ENCODE results near the gene PPP2R2D. TPM values are rescaled to one million over a fixed set of nuclear protein-coding genes. Genes with fewer than 3 reads are reported as not detected.
A peak's percentile ranks its signal among the peaks of the same experiment; 100 is the strongest.

Gene PPP2R2D
- total RNA-seq, 1 experiment from 2014 or later: 35.1 TPM

DNA sequence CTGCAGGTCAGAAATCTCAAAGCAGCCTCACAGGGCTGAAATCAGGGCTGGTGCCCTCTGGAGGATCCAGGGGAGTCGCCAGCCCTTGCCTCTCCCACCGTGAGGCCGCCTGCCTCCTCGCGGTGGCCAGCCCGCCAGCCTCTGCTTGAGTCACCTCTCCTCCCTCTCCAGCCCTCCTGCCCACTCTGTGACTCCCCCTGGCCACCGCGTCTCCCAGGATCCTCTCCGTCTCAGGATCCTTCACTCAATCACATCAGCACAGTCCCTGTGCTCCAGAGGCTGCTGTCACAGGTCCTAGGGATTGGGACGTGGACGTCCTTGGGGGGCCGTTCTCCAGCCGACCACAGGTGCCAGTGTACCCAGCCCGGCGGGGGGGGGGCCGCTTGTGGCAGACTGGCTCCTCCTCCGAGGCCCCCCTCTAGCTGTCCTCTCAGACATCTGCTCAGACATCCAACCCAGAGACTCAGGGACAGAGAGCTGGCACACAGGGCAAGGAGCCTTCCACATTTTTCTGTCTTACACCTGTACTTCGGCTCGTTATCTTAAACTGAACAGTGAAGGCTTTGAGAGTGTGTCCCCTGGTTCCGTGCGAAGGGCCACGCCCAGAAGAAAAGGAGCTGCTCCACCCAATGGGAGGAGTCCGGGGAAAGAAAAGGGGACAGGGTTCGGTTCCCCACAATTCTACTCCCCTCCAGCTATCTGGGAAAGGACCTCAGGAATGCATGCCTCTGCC, 9.4 kb upstream of the PPP2R2D start:
- no peaks in the 10 kb centered on the region for H3K4me1 ChIP-seq
- no peak overlapping the region for H3K4me3 ChIP-seq
- DNase-seq: no peak
- no peaks in the 10 kb centered on the region for H3K9me3 ChIP-seq (replicated peaks)
- no peak overlapping the region for H3K27ac ChIP-seq
- H3K27me3 ChIP-seq: no peaks in the 10 kb centered on the region
- H3K36me3 ChIP-seq: no peaks in the 10 kb centered on the region

DNA sequence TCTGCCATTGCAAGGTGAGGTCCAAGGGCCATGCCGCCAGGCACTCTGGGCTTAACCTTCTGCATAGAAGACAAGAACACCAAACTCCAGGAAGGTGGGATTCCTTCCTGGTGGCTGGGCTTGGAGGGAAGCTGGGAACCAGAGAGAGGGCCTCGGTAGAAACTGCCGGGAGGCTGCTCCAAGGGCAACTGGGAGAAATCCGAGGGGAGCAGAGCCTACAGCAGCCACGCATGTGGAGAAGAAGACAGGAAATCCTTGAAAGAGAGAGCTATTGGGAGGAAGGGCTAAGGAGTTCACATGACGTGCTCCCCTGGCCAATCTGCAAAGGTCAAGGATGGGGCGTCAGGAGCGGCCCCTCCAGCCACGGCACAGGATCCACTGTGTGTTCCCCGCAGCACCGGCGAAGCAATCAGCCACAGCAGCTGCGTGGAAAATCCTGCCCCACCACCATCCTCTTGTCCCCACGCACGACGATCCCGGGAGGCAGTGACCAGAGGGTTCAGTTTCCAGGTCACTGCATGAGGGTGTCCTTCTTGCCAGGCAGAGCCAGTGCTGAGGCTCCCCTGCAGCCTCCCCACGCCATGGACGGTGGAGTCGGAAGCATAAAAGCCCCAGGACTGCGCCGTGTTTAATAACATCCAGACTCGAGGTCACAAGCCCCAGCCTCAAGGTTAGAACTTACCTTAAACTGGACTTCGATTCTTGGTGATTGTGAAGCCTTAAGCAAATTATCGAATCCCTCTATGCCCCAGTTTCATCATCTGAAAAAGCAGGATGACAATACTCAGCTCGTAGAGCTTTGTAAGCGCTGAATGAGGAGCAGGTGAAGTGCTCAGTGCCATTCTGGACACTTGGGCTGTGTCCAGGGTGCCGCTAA, 8.6 kb upstream of the PPP2R2D start:
- no peak for DNase-seq
- H3K36me3 ChIP-seq: no peaks in the 10 kb centered on the region
- H3K27me3 ChIP-seq: no peaks in the 10 kb centered on the region
- H3K9me3 ChIP-seq (replicated peaks): no peaks in the 10 kb centered on the region
- H3K27ac ChIP-seq: no peak overlapping the region
- H3K4me1 ChIP-seq: no peaks in the 10 kb centered on the region
- H3K4me3 ChIP-seq: no peak overlapping the region

DNA sequence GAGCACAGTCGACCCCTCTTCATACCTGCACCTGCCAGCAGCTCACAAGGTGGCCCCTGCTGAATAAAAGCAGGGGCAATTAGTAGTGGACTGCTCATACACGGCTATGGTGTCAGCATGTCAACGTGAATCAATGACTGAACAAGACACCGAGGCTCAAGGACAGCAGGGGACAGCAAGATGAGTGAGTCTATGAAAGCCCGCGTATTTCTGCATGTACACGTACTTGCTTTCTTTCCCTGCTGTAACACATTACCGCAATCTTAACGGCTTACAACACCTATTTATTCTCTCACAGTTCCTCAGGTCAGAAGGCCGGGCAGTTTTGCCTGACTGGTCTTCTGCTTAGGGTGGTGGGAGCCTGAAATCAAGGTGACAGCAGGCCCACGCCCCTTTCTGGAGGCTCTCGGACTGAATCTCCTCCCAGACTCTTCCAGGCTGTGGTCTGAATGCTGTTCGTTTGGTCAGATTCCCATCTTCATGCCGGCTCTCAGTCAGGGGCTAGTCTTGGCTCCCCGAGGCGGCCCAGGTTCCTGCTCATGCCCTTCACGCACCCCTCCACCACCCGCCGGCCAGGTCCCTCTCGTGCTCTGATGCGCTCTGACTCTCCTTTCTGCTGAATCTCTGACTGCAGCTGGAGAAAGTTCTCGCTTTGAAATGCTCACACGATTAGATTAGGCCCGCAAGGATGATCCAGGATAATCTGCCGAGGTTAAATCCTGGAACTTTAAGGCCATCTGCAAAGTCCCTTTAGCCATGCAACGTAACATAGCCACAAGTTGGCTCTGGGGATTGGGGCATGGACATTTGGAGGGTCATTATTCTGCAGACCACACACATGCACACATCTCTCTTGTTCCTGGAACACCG, 7.8 kb upstream of the PPP2R2D start:
- Histone ChIP-seq H3K36me3 (no peaks in the 10 kb centered on the region), H3K9me3 (replicated peaks) (no peaks in the 10 kb centered on the region), H3K27me3 (no peaks in the 10 kb centered on the region), H3K4me3 (no peak overlapping the region), H3K4me1 (no peaks in the 10 kb centered on the region), H3K27ac (no peak overlapping the region)
- DNase-seq: no peak

DNA sequence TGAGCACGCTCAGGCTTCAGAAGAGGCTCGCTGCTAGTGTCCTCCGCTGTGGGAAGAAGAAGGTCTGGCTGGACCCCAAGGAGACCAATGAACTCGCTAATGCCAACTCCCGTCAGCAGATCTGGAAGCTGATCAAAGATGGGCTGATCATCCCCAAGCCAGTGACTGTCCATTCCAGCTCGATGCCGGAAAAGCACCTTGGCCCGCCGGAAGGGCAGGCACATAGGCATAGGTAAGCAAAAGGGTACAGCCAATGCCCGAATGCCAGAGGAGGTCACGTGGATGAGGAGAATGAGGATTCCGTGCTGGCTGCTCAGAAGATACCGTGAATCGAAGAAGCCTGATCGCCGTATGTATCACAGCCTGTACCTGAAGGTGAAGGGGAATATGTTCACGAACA, 5.7 kb upstream of the PPP2R2D start:
- Histone ChIP-seq H3K9me3 (replicated peaks) (no peaks in the 10 kb centered on the region), H3K4me1 (no peaks in the 10 kb centered on the region), H3K27me3 (no peaks in the 10 kb centered on the region), H3K27ac (no peak overlapping the region), H3K4me3 (no peak overlapping the region), H3K36me3 (no peaks in the 10 kb centered on the region)
- DNase-seq: no peak

DNA sequence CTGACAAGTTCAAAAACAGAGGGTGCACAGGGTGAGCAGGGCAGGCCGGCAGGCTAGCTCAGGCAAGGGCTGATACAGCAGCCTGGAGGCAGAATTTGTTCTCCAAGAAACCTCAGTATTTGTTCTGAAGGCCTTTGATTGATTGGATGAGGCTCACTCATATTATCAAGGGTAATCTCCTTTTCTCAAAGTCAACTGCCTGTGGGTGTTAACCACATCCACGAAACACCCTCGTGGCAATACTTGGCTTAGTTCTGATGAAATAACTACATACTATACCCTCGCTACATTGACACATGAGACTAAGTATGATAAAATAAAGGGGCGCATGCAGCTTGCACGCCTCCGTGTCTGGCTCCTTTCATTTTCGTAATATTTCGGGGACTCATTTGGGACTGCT, 4.4 kb upstream of the PPP2R2D start:
- Histone ChIP-seq H3K9me3 (replicated peaks) (no peaks in the 10 kb centered on the region), H3K36me3 (no peaks in the 10 kb centered on the region), H3K4me3 (no peak overlapping the region), H3K27me3 (no peaks in the 10 kb centered on the region), H3K27ac (no peak overlapping the region), H3K4me1 (no peaks in the 10 kb centered on the region)
- DNase-seq: no peak

DNA sequence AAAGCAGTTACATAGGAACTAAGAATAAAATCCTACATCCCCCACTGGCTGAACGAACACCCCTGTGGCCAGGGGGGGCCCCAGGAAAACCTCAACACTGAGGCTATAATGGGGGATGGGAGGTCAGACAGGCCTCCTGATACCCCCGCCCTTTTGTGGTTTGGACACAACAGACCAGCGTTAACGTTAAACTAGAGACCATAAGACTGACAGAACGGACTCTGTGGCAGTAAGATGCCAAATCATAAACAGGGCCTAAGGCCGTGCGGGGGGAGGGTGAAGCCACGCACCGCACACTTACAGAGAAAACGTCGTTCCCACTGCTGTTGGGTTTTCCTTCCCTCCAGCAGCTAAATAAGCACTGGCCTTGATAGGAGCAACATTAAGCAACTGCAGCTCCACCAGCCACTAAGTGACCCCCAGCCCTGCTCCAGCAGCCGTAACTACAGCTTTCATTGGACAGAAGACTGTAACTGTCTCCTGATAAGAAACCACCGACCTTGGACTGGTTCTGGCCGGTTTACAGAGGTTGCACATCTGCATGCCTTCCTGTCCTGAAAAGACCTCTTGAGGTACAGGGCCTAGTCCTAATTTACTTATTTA, 3.4 kb upstream of the PPP2R2D start:
- Histone ChIP-seq H3K27me3 (no peaks in the 10 kb centered on the region), H3K4me3 (no peak overlapping the region), H3K27ac (no peak overlapping the region), H3K36me3 (no peaks in the 10 kb centered on the region), H3K9me3 (replicated peaks) (no peaks in the 10 kb centered on the region), H3K4me1 (no peaks in the 10 kb centered on the region)
- no peak for DNase-seq

DNA sequence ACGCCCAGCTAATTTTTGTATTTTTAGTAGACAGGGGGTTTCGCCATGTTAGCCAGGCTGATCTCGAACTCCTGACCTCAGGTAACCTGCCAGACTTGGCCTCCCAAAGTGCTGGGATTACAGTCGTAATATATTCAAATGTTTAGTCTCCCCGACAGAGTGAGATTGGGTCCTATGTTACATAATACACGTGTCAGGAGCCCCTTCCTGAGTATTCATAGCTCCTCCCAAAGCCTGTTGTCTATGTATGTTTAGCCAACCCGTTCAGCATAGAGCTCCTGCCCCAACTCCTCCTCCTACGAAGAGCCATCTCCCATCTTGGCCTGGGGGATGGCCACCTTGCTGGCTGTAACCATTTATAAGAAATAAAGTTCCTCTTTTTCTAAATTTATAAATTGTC, 2.7 kb upstream of the PPP2R2D start:
- Histone ChIP-seq H3K27ac (no peak overlapping the region), H3K4me1 (no peaks in the 10 kb centered on the region), H3K4me3 (no peak overlapping the region), H3K36me3 (no peaks in the 10 kb centered on the region), H3K27me3 (no peaks in the 10 kb centered on the region), H3K9me3 (replicated peaks) (no peaks in the 10 kb centered on the region)
- DNase-seq: no peak

DNA sequence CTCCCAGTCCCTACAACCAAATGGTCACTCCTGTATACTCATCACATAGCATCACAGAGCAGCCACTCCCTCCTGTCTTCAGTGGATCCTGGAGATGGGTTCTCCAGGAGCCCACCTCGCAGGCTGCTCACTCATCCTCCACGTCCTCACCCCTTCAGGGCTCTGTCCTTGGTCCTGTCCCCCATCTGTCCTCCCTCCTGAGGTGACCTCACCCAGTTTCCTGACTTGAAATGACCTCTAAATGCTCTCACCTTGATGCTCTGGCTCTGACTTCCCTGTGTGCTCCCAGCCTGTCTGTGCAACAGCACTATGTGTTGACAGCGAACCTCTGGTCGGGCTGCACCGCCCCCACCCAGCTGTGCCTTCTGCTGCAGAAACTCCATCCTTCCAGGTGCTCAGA, 2.1 kb upstream of the PPP2R2D start:
- H3K9me3 ChIP-seq (replicated peaks): no peaks in the 10 kb centered on the region
- H3K27me3 ChIP-seq: no peaks in the 10 kb centered on the region

DNA sequence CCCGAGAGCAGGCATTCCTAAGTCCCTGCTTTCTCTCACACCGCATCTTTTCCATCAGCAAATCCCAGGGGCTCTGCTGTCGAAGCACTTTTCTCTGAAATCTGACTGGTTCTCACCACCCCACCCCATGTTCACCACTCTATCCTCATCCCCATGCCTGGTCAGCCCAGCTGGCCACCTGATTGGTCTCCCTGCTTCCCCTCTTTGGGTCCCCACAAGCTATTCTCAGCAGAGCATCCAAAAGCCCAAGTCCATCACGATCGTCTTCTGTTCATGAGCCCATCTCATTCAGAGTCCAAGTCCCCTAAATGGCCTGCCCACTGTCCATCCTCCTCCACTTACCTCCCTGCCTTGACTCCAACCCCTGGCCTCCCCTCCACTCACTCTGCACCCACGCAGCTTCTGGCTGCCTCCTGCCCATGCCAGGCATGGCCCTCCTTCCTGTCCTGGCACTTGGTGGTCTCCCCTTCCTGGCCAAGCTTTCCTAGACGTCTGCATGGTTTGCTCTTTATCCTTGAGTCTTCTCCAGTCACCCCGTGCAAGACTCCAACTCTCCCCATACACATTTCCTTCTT, 1.6 kb upstream of the PPP2R2D start:
- no peak overlapping the region for H3K27ac ChIP-seq
- no peaks in the 10 kb centered on the region for H3K9me3 ChIP-seq (replicated peaks)
- H3K4me1 ChIP-seq: no peaks in the 10 kb centered on the region
- H3K27me3 ChIP-seq: no peaks in the 10 kb centered on the region
- H3K4me3 ChIP-seq: no peak overlapping the region
- no peak for DNase-seq
- no peaks in the 10 kb centered on the region for H3K36me3 ChIP-seq

More for the DNA sequence above, 2.1 kb upstream of the PPP2R2D start:
- DNase-seq: no peak
- Histone ChIP-seq H3K36me3 (no peaks in the 10 kb centered on the region), H3K27ac (no peak overlapping the region), H3K4me3 (no peak overlapping the region), H3K4me1 (no peaks in the 10 kb centered on the region)

DNA sequence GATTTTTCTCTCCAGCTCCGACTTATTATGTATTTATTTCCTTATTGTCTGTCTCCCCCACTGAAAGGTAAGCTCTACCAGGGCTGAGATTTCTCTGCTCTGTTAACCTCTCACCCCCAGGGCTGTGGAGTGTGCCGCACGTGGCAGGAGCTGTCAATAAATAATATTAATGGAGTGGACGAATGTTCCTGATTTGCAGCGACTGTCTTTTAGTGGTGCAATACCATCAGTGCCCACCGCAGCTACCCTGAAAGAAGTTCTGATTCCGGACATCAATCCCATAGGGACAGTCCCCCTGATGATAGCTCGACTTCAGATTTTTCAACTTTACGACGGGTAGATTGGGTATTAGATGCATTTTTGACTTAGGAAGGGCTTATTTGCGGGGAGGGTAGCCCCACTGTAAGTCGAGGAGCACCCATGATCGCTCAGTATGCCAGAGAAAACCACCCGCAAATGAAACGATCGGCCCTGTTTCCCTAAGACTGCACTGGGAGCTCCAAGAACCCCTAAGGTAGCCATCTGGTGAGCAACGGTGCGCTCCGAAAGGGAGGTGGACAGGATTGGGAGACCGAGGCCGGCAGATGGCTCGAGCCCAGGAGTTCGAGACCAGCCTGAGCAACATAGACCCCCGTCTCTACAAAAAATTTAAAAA, 986 bp upstream of the PPP2R2D start:
- no peaks in the 10 kb centered on the region for H3K27me3 ChIP-seq
- no peak overlapping the region for H3K27ac ChIP-seq
- DNase-seq: peak in 1 of 2 experiments; percentile 5
- H3K9me3 ChIP-seq (replicated peaks): no peaks in the 10 kb centered on the region
- no peaks in the 10 kb centered on the region for H3K36me3 ChIP-seq
- peak overlapping the region; percentile 93 for H3K4me3 ChIP-seq
- H3K4me1 ChIP-seq: no peaks in the 10 kb centered on the region

DNA sequence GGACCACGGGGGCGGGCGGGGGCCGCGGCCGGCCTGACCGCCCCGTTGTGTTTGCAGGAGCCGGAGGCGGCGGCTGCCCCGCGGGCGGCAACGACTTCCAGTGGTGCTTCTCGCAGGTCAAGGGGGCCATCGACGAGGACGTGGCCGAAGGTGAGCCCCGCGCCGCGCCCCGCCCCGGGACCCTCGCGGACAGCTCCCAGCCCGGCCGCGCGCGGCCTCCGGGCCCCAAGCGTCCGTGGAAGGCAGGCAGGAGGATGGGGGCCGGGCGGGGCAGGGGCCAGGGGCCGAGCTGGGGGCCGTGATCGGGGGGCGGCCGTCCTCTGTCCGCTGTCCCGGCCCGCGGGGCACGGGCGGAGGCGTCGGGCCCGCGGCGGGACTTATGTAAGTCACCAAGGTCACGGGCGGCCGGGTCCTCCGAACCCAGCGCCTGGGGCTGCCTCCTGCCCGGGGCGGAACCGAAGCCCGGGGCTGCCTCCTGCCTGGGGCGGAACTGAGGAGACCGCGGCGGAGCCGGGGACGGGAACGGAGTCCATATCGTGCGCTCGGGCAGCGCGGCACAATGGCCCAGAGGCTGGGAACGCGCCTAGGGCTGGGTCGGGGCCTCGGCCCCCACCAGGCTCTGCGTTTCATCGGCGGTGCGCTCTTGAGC, 497 bp downstream of the PPP2R2D start:
- no peaks in the 10 kb centered on the region for H3K4me1 ChIP-seq
- H3K36me3 ChIP-seq: no peaks in the 10 kb centered on the region
- H3K27ac ChIP-seq: 0 out of 2 replicates have a peak overlapping the region, but pooled peaks have one; percentile 40
- no peaks in the 10 kb centered on the region for H3K27me3 ChIP-seq
- peak overlapping the region; percentile 93 for H3K4me3 ChIP-seq
- DNase-seq: peak; percentile 12 to 24
- H3K9me3 ChIP-seq (replicated peaks): no peaks in the 10 kb centered on the region

DNA sequence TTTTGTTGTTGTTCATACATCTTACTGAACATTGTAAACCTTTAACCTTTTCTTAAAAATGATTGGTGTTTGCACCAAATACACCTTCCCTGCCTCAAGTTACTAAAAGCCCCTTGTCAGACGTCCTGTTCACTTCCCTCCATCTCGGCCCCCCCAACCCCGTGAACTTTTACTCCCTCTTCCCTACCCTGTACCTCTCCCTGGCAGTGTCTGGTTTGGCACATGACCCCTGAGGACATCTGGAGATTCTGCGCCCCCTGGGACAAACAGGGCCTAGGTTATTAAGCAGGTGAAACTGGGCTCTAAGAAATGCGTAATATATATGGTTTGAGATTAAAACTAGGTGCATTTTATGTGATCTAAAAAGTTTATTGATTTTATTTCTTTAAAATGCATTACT, 1.4 kb downstream of the PPP2R2D start:
- Histone ChIP-seq H3K4me3 (peak overlapping the region; percentile 93), H3K9me3 (replicated peaks) (no peaks in the 10 kb centered on the region), H3K27me3 (no peaks in the 10 kb centered on the region), H3K36me3 (no peaks in the 10 kb centered on the region), H3K4me1 (no peaks in the 10 kb centered on the region), H3K27ac (no peak overlapping the region)
- no peak for DNase-seq

DNA sequence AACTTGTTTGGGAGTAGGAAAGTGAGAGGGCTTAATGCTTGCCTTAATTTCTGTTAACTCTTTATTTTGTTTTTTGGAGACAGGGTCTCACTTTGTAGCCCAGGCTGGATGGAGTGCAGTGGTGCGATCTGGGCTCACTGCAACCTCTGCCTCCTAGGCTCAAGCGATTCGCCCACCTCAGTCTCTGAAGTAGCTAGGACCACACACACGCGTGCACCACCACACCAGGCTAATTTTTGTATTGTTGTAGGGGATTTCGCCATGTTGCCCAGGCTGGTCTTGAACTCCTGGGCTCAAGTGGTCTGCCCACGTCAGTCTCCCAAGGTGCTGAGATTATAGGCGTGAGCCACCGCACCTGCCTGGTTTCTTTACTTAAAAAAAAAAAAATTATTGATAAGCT, 1.9 kb downstream of the PPP2R2D start:
- H3K27me3 ChIP-seq: no peaks in the 10 kb centered on the region
- no peaks in the 10 kb centered on the region for H3K9me3 ChIP-seq (replicated peaks)
- H3K4me1 ChIP-seq: no peaks in the 10 kb centered on the region
- no peak for DNase-seq
- no peak overlapping the region for H3K27ac ChIP-seq
- no peaks in the 10 kb centered on the region for H3K36me3 ChIP-seq
- no peak overlapping the region for H3K4me3 ChIP-seq

All from SJCRH30 (cell line).